ENCODE results near the gene MRI1. TPM values are rescaled to one million over a fixed set of nuclear protein-coding genes. Genes with fewer than 3 reads are reported as not detected.
A peak's percentile ranks its signal among the peaks of the same experiment; 100 is the strongest.

The MRI1 gene
- total and polyA plus RNA-seq, 4 donors = 23.5 to 63.2 (median 29.9) TPM

DNA sequence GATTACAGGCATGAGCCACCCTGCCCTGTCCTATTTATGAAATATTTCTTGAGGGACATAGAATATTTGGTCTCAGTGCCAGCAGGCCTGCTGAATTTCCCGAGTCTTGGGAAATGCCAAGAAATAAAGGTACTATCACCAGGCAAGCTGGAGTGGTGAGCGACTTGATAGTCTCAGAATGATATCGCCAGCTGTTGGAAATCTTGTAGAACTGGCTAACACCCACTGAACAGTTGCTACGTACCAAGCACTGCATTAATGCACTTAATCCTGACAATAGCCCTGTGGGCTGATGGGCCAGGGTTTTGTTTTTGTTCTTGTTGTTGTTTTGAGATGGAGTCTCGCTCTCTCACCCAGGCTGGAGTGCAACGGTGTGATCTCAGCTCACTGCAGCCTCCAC is 42.2 kb upstream of the MRI1 start:
- Histone ChIP-seq H3K27me3 (ENCODE audit: control insufficient read depth in 3 of 3, insufficient read depth in 3 of 3, low read length in 2 of 3) (peaks cover 0 to 7% (median 4%) of the 10 kb centered on the region in 3 donors), H3K4me1 (ENCODE audit: control insufficient read depth in 5 of 5, insufficient read depth in 5 of 5, low read length in 5 of 5) (peaks cover 0 to 1% (median 0%) of the 10 kb centered on the region in 5 donors), H3K36me3 (ENCODE audit: control insufficient read depth in 4 of 4, insufficient read depth in 4 of 4, low read length in 4 of 4) (no peaks in the 10 kb centered on the region), H3K9me3 (ENCODE audit: control insufficient read depth in 4 of 4, insufficient read depth in 3 of 4, low read length in 3 of 4) (no peaks in the 10 kb centered on the region), H3K4me3 (no peak overlapping the region), H3K27ac (ENCODE audit: low read depth in 1 of 2, low read length in 1 of 2) (no peak overlapping the region), H3K9ac (ENCODE audit: insufficient read depth in 1 of 2, low read length in 2 of 2) (no peak overlapping the region)
- DNase-seq (no peak), ATAC-seq (ENCODE audit: insufficient read depth, low FRiP score) (no peak)
- TF ChIP-seq, protein P1, sequence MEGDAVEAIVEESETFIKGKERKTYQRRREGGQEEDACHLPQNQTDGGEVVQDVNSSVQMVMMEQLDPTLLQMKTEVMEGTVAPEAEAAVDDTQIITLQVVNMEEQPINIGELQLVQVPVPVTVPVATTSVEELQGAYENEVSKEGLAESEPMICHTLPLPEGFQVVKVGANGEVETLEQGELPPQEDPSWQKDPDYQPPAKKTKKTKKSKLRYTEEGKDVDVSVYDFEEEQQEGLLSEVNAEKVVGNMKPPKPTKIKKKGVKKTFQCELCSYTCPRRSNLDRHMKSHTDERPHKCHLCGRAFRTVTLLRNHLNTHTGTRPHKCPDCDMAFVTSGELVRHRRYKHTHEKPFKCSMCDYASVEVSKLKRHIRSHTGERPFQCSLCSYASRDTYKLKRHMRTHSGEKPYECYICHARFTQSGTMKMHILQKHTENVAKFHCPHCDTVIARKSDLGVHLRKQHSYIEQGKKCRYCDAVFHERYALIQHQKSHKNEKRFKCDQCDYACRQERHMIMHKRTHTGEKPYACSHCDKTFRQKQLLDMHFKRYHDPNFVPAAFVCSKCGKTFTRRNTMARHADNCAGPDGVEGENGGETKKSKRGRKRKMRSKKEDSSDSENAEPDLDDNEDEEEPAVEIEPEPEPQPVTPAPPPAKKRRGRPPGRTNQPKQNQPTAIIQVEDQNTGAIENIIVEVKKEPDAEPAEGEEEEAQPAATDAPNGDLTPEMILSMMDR (IDR thresholded peaks at IDR 0.05; ENCODE audit: control extremely low read depth, extremely low read depth) = no peak
- WGBS, 2 donors = 89 to 95% methylated on average over 6 of the region's 6 CpGs

DNA sequence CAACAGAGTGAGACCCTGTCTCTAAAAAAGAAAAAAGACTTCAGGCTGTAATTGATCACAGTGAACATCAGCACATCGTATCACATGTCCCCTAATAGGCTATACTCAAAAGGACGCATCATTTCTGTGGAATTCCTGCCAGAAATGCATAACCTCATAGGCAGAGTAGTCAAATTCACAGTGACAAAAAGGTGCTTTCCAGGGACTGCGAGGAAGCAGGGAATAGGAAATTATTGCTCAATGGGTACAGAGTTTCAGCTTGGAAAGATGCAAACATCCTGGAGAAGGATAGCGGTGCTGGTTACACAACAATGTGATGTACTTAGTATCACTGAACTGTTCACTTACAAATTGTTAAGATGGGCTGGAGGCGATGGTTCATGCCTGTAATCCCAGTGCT is 41.1 kb upstream of the MRI1 start:
- Histone ChIP-seq H3K4me1 (ENCODE audit: control insufficient read depth in 5 of 5, insufficient read depth in 5 of 5, low read length in 5 of 5) (peaks cover 0 to 1% (median 0%) of the 10 kb centered on the region in 5 donors), H3K4me3 (no peak overlapping the region), H3K9me3 (ENCODE audit: control insufficient read depth in 4 of 4, insufficient read depth in 3 of 4, low read length in 3 of 4) (no peaks in the 10 kb centered on the region), H3K36me3 (ENCODE audit: control insufficient read depth in 4 of 4, insufficient read depth in 4 of 4, low read length in 4 of 4) (no peaks in the 10 kb centered on the region), H3K27ac (ENCODE audit: low read depth in 1 of 2, low read length in 1 of 2) (no peak overlapping the region), H3K9ac (ENCODE audit: insufficient read depth in 1 of 2, low read length in 2 of 2) (no peak overlapping the region), H3K27me3 (ENCODE audit: control insufficient read depth in 3 of 3, insufficient read depth in 3 of 3, low read length in 2 of 3) (peaks cover 0 to 4% (median 4%) of the 10 kb centered on the region in 3 donors)
- TF ChIP-seq, protein P1 (IDR thresholded peaks at IDR 0.05; ENCODE audit: control extremely low read depth, extremely low read depth) = no peak
- ATAC-seq (ENCODE audit: insufficient read depth, low FRiP score) (no peak), DNase-seq (no peak)
- 84 to 90% methylated on average over 5 of the region's 5 CpGs for WGBS, 2 donors

DNA sequence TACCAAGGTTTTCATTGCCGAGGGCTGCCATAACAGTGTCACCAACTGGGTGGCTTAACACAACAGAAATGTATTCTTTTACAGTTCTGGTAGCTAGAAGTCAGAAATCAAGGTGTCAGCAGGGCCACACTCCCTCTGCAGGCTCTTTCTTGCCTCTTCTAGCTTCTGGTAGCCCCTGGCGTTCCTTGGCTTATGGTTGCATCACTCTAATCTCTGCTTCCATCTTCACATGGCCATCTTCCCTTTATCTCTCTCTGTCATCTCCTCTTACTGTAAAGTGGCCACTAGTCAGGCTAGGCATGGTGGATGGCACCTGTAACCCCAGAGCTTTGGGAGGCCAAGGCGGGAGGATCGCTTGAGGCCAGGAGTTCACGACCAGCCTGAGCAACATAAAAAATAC is 38.0 kb upstream of the MRI1 start:
- no peak overlapping the region for H3K9ac ChIP-seq (ENCODE audit: insufficient read depth in 1 of 2, low read length in 2 of 2)
- no peaks in the 10 kb centered on the region for H3K36me3 ChIP-seq (ENCODE audit: control insufficient read depth in 4 of 4, insufficient read depth in 4 of 4, low read length in 4 of 4)
- TF ChIP-seq, protein P1 (IDR thresholded peaks at IDR 0.05; ENCODE audit: control extremely low read depth, extremely low read depth) = no peak
- H3K27ac ChIP-seq (ENCODE audit: low read depth in 1 of 2, low read length in 1 of 2) = no peak overlapping the region
- no peaks in the 10 kb centered on the region for H3K9me3 ChIP-seq (ENCODE audit: control insufficient read depth in 4 of 4, insufficient read depth in 3 of 4, low read length in 3 of 4)
- H3K4me3 ChIP-seq = no peak overlapping the region
- 92 to 94% methylated on average over 5 of the region's 5 CpGs for WGBS, 2 donors
- peaks cover 0 to 2% (median 0%) of the 10 kb centered on the region in 3 donors for H3K27me3 ChIP-seq (ENCODE audit: control insufficient read depth in 3 of 3, insufficient read depth in 3 of 3, low read length in 2 of 3)
- no peak for ATAC-seq (ENCODE audit: insufficient read depth, low FRiP score)
- no peak for DNase-seq
- peaks cover 0 to 6% (median 0%) of the 10 kb centered on the region in 5 donors for H3K4me1 ChIP-seq (ENCODE audit: control insufficient read depth in 5 of 5, insufficient read depth in 5 of 5, low read length in 5 of 5)

DNA sequence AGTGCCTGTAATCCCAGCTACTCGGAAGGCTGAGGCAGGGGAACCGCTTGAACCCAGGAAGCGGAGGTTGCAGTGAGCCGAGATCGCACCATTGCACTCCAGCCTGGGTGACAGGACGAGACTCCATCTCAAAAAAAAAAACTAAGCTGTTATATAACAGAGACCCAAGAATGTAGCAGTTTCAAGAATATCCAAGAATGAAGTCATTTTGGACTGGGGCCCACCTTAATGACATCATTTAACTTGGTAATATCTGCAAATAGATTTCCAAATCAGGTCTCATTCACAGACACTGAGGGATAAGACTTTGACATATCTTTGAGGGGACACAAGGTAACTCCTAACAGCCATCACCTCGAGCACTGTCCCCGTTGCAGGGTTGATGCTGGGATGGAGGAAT is 36.5 kb upstream of the MRI1 start:
- Histone ChIP-seq H3K4me1 (ENCODE audit: control insufficient read depth in 5 of 5, insufficient read depth in 5 of 5, low read length in 5 of 5) (peaks cover 0 to 10% (median 4%) of the 10 kb centered on the region in 5 donors), H3K27ac (ENCODE audit: low read depth in 1 of 2, low read length in 1 of 2) (no peak overlapping the region), H3K9ac (ENCODE audit: insufficient read depth in 1 of 2, low read length in 2 of 2) (no peak overlapping the region), H3K27me3 (ENCODE audit: control insufficient read depth in 3 of 3, insufficient read depth in 3 of 3, low read length in 2 of 3) (peaks cover 0 to 2% (median 0%) of the 10 kb centered on the region in 3 donors), H3K36me3 (ENCODE audit: control insufficient read depth in 4 of 4, insufficient read depth in 4 of 4, low read length in 4 of 4) (no peaks in the 10 kb centered on the region), H3K4me3 (no peak overlapping the region), H3K9me3 (ENCODE audit: control insufficient read depth in 4 of 4, insufficient read depth in 3 of 4, low read length in 3 of 4) (no peaks in the 10 kb centered on the region)
- DNase-seq (peak in 1 of 3 donors; percentile 21), ATAC-seq (ENCODE audit: insufficient read depth, low FRiP score) (no peak)
- WGBS, 2 donors = 75 to 83% methylated on average over 8 of the region's 8 CpGs
- TF ChIP-seq, protein P1 (IDR thresholded peaks at IDR 0.05; ENCODE audit: control extremely low read depth, extremely low read depth) = no peak

All from lung (tissue), 12 donors.